NT2/D1 (cell line): Measurements from ENCODE around the gene ADH5.
"Not testable (repeated sequence)": the region's sequence is repeated elsewhere in the genome, so short reads cannot be mapped to it uniquely, and the experiment has no call there.

Experiments
- SUZ12 ChIP-seq: IDR thresholded peaks from 2 replicates; pipeline ENCODE4 v1.6.1; 2011; ENCODE audit not compliant: insufficient read length, insufficient read depth; ENCODE audit errors: extremely low read depth
- YY1 ChIP-seq: IDR thresholded peaks from 2 replicates; pipeline ENCODE4 v1.6.1; 2011; ENCODE audit not compliant: insufficient read length, insufficient read depth
- ZNF274 ChIP-seq: IDR thresholded peaks from 2 replicates; pipeline ENCODE4 v1.6.1; 2011; ENCODE audit warnings: mild to moderate bottlenecking, low read depth, low read length

- not testable (repeated sequence) for TF ChIP-seq ZNF274, YY1, SUZ12
Observed at GRCh38 chr4:99080869-99081268, 7.7 kb downstream of the ADH5 start.
